Testis (tissue), 2 donors: ENCODE results near the gene PRMT3.

ENCODE experiments used
- POLR2A ChIP-seq: fragments of 450-650 bp; IDR thresholded peaks from one replicate; pipeline ENCODE4 v1.6.1; 2017; ENCODE audit warnings: antibody characterized with exemption, mild to moderate bottlenecking, moderate library complexity
- TF ChIP-seq, protein P1 (sequence below), 3 experiments: fragments of 450-650 bp in 2 of 3; fragments of 200-600 bp in 1 of 3; sonication (generic) in 1 of 3; IDR thresholded peaks; one replicate each; pipeline ENCODE4 v1.5.1; 2016 to 2019; ENCODE audit warnings: antibody characterized with exemption in 3 of 3, mild to moderate bottlenecking in 2 of 3, moderate library complexity in 1 of 3

DNA sequence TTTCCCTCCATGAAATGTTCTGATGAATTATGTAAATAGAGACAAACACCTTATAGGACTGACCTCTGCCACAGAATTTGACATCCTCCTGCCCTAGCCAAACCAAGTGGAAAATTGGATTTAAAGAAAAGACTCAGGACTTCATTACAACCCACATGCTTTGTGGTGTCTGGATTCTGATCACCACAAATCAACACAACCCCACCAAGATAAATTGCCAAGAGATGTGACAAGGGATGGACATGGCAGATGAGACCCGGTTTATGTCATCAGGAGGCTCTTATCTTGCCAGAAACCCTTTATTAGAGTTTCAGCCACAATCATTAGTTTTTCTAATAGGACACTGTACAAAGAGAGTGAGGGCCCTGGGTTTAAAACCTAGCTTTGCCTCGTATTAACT is 154.0 kb downstream of the PRMT3 start:
- TF ChIP-seq, protein P1, sequence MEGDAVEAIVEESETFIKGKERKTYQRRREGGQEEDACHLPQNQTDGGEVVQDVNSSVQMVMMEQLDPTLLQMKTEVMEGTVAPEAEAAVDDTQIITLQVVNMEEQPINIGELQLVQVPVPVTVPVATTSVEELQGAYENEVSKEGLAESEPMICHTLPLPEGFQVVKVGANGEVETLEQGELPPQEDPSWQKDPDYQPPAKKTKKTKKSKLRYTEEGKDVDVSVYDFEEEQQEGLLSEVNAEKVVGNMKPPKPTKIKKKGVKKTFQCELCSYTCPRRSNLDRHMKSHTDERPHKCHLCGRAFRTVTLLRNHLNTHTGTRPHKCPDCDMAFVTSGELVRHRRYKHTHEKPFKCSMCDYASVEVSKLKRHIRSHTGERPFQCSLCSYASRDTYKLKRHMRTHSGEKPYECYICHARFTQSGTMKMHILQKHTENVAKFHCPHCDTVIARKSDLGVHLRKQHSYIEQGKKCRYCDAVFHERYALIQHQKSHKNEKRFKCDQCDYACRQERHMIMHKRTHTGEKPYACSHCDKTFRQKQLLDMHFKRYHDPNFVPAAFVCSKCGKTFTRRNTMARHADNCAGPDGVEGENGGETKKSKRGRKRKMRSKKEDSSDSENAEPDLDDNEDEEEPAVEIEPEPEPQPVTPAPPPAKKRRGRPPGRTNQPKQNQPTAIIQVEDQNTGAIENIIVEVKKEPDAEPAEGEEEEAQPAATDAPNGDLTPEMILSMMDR (IDR thresholded peaks at IDR 0.05): no peak
- no peak for TF ChIP-seq POLR2A
